Activated CD4-positive, alpha-beta T cell treated with anti-CD3 and anti-CD28 coated beads, Interleukin-2, amount 50 U/mL, for 48 hours (primary cell): ENCODE measurements around the gene CRYBG3.
A peak's percentile ranks its signal among the peaks of the same experiment; 100 is the strongest.

Source experiments
- DNase-seq, 2 experiments: peaks; one replicate each; pipeline ENCODE4 v3.0.0-alpha.2; 2020

CRYBG3 gene

DNA sequence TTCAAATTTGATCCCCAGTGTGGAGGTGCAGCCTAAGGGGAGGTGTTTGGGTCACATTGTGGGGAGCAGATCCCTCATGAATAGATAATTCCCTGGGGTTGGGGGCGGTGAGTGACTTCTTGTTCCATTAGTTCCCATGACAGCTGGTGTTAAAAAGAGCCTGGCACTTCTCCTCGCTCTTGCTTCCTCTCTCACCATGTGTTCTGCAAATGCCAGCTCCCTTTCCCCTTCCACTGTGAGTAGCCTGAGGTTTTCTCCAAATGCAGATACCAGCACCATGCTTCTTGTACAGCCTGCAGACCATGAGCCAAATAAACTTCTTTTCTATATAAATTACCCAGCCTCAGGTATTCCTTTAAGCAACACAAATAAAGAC is 127.3 kb downstream of the CRYBG3 start:
- DNase-seq, result no peak

DNA sequence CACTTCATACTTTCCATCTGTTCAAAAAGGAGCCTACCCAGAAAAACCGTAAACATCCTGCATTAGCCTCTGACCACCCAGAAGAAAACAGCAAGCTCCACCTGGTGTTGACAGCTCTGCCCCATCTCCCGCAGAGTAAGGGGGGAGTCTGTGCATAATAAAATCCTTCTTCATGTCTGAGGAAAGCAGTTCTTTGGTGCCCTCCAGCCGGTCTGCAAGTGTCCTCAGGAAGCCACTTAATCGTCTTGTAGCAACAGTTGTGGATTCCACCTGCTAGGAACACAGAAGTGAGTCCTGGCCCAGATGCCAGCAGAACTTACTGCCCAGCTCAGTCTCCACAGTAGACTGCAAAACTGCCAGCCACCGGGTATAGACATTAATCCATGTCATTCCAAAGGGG is 127.9 kb downstream of the CRYBG3 start:
- no peak for DNase-seq

- no peak for DNase-seq
Measured at GRCh38 chr3:97950360-97950759, 128.5 kb downstream of the CRYBG3 start.

GRCh38 chr3:97952280-97952679 is 130.5 kb downstream of the CRYBG3 start:
- DNase-seq, result no peak

GRCh38 chr3:97952872-97953271 is 131.1 kb downstream of the CRYBG3 start:
- no peak for DNase-seq

DNA sequence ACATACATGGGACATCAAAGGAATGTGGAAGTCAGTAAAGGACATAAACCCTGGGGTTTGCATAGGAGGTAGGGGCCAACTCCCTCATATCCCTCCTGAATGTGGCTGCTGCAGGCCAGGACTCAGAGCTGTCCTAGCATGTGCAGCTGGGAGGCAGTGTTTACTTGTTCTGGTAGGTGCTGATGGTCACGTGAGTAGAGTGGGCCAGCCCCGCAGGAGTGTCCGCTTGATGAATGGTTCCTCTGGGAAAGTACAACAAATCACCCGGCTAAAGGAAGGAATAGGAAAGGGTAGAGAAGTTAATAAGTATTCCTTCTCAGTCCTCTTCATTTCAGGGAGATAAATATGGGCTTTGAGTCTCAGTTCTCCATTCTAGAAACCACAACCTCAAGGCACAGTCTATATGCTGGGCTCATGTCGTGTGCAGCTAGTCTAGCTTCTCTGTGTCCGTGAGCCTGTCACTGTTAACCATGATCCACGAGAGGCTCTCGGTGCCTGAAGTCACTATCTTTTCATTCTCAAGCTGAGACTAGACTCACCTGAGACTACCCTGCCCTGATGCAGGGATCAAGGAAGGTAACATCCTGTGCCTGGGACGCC is 132.5 kb downstream of the CRYBG3 start:
- DNase-seq, result no peak

DNA sequence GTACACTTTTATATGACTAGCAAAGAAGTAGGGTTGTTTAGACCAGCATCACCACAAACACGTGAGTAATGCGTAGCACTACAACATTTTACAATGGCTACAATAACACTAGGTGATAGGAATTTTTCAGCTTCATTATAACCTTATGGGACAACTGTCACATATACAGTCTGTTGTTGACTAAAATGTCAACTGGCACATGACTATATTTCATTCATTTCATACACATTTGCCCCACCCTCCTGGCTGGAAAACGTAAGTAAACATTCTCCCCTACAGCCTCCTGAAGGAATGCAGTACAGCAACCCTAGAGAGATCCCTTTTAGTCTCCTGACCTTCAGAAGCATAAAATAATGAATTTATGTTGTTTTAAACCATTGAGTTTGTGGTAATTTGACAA is 134.2 kb downstream of the CRYBG3 start:
- no peak for DNase-seq

GRCh38 chr3:97957617-97958311 is 136.0 kb downstream of the CRYBG3 start:
- no peak for DNase-seq

- DNase-seq, result no peak
Measured at GRCh38 chr3:97958396-97958795, 136.6 kb downstream of the CRYBG3 start.

DNA sequence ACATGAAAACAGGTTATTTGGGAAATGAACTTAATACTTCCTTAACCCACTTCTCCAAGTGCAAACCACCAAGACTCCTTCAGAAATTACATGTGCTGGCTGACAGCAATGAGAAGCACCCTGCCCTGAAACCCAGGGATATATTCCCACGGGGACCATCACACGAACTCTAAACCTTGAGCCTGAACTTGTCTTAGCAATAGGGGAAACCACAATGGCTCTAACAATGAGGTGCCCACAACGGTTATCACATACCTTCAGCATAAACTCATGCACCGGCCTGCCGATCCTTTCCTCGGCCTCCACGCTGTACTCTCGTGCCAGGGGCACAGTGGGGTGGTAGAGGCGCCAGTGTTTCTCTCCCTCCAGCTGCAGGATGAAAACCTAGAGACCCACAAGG is 137.0 kb downstream of the CRYBG3 start:
- DNase-seq, result no peak

DNA sequence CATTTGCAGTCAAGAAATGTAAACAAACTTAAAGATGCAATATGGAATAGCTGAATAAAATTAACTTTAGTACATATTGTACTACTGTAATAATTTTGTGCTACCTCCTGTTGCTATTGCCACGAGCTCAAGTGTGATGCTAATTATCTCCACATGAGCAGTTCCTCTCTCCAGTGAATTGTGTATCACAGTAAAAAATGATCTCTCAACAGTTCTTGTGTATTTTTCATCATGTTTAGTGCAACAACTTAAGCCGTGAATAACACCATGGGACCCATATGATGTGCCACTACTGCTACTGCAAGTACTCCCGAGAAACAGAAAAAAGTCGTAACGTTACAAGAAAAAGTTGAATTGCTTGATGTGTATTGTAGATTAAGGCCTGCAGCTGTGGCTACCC is 138.1 kb downstream of the CRYBG3 start:
- DNase-seq, result no peak

DNA sequence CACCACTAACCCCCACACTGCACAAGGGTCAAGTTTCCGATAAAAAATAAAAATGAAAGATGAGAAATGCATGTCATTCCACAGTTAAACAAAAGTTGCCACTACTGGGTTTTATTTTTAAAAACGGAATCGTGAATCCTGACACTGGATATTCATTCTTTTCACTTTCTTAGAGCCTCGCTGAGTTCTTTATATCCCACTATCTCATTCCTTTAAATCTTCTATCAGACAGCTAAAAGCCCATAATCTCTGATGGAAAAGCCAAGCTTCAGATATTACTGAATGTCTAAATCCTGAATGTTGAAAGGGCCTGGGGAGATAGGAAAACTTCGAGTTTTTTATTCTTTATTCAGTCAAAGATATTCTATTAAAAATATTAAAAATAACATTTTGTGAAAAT is 138.7 kb downstream of the CRYBG3 start:
- no peak for DNase-seq

GRCh38 chr3:97960993-97961766 is 139.4 kb downstream of the CRYBG3 start:
- DNase-seq, result no peak

- DNase-seq, result no peak
Measured at GRCh38 chr3:97967966-97968365, 146.2 kb downstream of the CRYBG3 start.

GRCh38 chr3:97968376-97968775 is 146.6 kb downstream of the CRYBG3 start:
- DNase-seq, result no peak

DNA sequence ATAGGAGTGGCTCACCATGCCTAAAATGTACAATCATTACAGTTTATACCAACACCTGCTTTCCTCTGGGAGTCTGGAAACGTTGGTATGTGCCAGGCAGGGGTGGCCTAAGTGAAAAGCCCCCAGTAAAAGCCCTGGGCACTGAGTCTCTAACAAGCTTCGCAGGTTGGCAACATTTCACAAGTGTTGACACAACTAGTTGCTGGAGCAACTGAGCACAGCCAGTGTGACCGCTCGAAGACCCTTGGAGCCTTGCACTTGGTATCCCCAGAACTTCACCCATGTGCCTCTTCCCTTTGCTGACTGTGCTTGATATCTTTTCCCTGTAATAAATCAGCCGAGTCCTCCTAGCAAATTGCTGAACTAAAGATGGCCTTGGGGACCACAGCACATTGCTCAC is 147.7 kb downstream of the CRYBG3 start:
- DNase-seq, result no peak

GRCh38 chr3:97970156-97970555 is 148.3 kb downstream of the CRYBG3 start:
- no peak for DNase-seq

GRCh38 chr3:97970956-97971620 is 149.3 kb downstream of the CRYBG3 start:
- no peak for DNase-seq

GRCh38 chr3:97971679-97972567 is 150.1 kb downstream of the CRYBG3 start, which contains the start of gene RIOX2:
Gene RIOX2 (minus strand): TSS chr3:97972431. CDS start chr3:97967593, 4,838 bp downstream.
- peak; percentile 75 to 79 for DNase-seq

GRCh38 chr3:97972976-97973375 is 151.2 kb downstream of the CRYBG3 start:
- no peak for DNase-seq

DNA sequence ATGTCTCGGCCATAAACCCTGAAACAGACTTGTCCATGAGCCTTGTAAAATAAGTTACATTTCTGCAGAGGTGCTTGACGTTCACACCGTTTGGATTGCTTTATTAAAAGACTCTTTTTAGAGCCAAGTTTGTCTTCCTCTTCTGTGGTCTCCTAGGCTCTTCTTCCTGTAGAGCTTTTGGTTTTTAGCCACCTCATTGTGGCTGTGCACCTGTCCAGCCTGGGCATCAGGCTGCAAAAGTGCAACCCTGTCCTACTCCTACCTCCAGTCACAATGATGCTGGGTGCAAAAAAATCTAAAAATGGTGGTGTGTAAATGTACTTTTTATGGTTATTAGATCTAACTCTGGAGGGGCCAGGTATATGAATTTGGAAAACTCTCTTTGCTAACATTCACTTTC is 153.2 kb downstream of the CRYBG3 start:
- DNase-seq, result no peak

GRCh38 chr3:97975466-97975865 is 153.7 kb downstream of the CRYBG3 start:
- no peak for DNase-seq
